CD4-positive, alpha-beta T cell treated with Interleukin-6 at 100 ng/mL for 8 hours (primary cell): Measurements from ENCODE around the gene HDAC4.
"Not testable (repeated sequence)": the region's sequence is repeated elsewhere in the genome, so short reads cannot be mapped to it uniquely, and the experiment has no call there.

Source experiments
- DNase-seq: peaks from one replicate; pipeline ENCODE4 v3.0.0-alpha.2; 2020; ENCODE audit warnings: mixed read lengths, low spot score

HDAC4 gene

DNA sequence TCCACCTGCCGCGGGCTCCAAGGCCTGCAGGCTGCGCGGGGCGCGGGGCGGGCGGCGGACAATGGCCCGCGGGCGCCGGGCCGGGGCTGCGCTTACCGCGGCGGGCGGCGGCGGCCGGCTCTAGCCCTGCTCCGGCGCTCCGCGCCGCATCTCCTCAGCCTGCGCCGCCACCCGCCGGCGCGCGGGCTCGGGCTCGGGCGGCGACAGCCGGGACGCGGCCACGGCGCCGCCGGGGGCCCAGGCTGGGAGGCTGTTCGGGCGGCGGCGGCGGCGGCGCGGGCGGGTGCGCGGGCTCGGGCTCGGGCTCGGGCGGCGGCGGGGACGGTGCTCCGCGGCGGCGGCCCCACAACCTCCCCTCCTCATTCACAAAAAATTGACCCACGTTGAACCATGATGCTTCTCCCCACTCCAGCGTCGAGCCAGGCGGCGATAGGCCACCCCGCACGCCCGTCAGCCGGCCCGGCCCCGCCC is at the start of gene HDAC4:
Gene HDAC4, minus strand, starts transcription at position 425 of the 471 bp plus-strand sequence. CDS start 48,321 bp downstream, outside the sequence.
- no peak for DNase-seq

DNA sequence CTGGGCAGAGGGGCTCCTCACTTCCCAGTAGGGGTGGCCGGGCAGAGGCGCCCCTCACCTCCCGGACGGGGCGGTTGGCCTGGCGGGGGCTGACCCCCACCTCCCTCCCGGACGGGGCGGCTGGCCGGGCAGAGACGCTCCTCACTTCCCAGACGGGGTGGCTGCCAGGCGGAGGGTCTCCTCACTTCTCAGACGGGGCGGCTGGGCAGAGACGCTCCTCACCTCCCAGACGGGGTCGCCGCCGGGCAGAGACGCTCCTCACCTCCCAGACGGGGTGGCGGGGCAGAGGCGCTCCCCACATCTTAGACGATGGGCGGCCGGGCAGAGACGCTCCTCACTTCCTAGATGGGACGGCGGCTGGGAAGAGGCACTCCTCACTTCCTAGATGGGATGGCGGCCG is 48.6 kb upstream of the HDAC4 start:
- not testable (repeated sequence) for DNase-seq

DNA sequence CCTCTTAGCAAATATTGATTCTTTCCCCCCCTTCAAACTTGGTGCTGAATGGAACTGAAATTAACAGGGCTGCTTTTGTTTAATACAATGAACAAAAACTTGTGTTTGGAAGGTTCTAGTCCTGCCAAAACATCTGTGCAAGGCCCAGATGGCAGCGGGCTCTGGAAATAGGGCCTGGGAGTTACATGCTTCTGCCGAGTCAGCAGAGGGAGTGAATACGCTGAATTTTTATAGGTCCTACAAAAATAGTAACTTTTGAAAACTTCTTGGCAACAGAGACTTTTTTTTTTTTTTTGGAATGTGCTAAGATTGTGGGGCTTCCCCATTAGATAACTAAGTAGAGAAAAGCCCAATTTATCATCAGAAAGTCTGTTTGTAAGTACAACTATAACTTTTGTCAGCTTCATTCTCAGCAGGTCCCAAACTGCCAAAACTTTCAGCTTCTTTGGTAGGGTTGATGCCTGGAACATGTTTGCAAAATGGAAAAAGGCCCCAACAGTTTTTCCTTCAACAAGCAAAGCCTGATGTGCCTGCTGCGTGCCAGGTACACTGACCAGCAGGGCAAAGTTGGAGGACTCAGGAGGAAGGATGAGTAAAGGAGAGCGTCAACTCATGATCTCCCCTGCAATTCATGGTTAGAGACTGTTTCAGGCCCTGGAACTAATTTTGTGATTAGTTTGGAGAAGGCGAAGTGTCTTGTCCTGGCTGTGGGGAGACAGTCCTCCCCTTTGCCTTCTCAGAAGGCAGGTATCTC is 45.1 kb upstream of the HDAC4 start:
- no peak for DNase-seq

DNA sequence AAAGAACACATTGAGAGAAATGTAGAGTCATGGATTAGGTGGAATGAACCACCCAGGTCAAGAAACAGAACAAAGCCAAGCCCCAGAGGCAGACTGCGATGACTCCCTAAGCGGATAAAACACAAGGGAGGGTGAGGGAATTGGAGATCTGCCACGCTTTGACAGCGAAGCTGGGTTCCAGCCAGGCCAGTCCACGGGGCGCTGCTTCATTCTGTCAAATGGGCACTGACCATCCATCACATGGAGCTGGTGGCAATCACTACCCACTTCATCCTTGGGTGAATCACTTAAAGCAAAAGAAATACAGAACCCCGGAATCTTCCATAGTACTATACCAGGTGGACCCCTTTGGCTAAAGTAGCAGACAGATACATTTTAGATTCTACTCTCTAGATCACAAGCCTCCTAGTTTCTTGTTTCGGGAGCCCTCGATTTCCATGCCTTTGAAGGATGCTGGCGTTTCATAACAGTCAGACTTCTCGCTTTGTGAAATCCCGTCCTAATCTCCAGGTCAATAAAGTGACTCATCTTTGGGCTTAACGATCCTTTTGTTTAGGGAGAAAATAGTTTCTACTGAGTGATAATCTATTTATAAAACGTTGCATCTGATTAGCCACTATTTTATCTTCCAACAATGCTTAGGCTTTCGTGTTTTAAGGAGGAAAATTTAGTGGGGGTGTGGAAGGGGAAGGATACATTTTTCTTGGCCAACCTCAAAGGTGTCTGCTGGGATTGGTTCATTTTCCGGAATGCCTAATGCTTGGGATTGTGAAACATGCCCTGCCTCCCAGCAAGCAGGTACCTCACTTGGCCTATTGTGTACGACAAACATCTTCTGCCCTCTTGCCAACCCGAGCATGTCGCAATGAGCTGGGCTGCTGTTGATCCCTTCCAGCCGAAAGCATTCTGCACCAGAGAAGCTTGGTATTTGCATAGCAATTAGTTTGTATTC is 44.1 kb upstream of the HDAC4 start:
- no peak for DNase-seq

DNA sequence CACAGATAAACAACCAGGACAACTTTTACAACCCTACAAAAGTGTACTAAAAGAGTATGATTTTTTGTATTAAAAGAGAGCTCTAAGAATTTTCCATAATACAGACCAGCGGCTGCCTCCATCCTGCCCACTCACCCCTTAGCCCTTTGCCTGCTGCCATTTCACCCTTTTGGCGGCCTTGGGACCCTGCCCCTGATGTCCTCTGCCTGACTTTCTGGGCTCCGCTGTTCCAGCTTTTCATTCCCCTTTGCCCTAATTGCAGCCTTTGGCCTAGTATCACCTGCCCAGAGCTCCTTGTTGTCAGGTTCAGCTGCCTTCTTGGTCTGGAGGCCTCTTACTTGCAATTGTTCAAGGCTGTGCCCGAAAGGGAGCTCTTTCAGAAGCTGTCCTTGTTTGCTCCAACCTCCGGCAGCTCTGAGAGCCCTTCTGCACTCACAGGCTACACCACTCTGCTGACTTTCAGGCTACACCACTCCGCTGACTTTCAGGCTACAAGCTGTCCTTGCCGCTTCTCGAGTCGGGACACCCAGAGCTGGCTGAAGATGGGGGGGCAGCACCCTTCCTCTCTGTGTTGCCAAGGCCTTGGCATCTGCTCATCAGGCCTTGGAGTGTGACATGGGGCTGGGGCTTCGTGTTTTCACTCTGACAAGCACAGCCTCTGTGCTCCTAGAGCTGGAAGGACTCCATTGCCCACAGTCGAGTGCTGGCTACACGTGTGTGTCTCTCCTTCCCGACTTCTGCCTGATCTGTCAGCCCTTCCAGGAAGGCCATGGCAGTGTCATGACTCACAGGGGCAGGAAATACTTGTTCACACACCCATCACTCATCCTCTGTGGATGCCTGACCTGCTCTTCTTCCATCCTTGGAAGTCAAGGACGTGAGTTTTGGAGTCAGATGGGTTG is 43.1 kb upstream of the HDAC4 start:
- no peak for DNase-seq

DNA sequence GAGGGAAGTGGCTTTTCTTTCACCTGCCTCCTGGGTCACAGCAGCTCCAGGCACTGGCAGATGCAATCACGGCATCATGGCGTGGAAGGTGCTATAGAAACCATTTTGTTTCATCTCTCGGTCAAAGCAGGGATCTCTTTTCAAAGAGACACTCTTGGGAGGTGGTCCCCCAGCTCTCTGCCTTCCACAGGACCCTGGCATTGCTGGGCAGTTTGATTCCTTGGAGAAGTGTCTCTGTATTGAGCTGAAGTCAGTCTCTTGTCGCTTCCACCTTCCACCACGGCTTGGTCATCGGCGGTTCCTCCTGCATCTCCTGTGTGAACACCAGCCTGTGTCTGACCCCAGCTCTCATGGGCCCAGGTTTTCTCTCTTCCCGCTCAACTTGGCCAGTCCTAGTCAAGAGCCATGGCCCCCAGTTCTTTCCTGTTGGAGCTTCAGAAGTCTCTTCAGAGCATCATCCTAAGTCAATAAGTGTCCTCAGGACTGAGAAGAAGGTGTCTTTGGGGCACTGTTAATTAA is 42.3 kb upstream of the HDAC4 start:
- no peak for DNase-seq

DNA sequence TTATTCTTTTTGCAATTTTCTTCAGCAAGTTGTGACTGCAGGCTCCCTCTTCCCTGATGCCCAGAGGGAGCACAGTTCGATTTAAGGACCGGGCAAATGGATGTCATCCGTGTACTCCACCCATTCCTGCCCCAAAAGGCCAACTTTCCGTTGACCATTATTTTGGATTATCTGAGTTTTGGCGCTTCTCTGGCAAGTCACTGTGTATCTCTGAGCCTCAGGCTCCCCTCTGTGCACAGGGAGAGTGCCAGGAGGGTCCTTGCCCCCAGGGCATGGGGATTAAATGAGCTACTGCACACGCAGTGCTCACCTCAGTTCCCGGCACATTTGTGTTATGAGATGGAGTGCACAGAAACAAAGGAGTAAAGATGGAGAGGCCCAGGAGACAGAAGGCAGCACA is 41.4 kb upstream of the HDAC4 start:
- no peak for DNase-seq

DNA sequence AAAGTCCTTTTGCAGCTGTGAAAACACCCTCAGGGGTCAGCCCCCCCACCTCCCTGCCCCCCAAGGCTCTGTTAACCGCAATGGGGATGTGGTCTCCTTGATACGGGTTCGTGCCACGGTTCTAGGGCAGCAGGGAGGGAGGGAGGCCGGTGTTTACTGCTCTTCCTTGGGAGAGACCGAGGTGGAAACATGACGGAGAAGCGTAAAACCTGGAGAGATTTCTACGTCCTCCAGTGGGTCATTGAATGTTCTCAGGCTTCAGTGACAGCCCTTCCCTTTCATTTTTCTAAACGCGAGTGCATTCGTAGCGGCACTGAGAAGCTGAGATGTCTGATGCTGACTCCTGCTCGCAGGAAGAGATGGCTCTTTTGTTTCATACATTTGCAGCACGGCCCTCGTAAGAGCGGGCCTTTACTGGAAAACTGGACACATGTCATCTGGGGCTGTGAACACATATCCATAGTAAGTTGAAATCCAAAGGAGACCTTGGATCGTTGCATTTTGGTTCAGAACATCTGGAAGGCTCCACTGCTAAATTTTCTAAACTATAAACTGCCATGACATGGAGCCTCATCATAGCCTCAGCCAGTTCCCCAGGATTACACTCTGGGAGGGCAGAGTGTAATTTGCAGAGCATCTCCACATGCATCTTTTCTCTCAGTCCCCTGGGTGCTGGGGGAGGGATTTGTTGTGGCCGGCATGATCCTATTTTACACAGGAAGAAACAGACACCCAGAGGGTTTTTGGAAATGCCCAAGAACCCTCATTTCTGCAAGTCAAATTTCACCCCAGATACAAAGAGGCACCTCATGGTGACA is 40.6 kb upstream of the HDAC4 start:
- DNase-seq: no peak

DNA sequence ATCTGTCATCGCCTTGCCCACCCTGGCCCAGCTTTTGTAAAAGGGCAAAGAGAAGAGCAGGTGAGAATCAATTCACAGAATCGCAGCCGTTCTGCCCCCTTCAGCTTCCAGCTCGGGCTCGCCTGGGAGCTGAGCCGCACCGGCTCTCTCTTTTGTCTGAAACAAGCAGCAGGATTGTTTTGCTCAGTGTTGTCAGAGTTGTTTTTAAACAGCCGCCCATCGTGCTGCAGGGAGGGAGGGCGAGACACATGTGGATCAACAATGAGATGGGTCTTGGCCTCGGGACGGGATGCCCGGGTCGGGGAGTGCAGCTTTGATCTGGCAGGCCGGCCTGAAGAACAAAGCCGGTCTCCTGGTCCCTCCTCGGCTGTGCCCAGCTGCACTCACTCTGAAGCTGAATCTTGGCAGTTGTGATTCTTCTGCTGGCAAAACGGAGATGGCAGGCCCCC is 39.7 kb upstream of the HDAC4 start:
- DNase-seq: no peak

DNA sequence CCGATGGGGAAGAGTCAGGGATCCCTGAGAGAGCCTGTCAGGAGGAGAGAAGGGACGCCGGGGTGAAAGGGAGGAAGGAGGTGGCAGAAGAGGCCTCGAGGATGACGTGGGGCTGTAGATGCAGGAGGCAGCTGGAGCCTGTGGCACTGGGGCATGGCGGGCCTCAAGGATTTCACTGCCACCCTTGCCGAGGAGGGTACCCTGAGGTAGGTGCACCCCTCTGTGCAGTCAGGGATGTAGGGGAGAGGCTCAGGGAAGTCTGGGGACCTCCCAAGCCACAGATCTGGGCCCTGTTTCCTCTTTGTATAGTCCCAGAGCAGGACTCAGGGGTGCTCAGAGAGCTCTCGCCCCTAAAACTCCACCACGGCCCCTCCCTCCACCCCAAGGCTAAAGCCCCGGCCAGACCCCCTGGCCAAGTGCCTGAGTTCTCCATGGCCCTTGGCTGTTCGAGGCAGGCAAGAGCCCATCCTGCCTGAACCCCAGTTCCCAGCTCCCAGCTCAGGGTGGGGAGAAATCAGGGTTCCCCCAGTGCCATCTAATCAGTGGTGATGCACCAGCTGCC is 39.0 kb upstream of the HDAC4 start:
- DNase-seq: no peak

DNA sequence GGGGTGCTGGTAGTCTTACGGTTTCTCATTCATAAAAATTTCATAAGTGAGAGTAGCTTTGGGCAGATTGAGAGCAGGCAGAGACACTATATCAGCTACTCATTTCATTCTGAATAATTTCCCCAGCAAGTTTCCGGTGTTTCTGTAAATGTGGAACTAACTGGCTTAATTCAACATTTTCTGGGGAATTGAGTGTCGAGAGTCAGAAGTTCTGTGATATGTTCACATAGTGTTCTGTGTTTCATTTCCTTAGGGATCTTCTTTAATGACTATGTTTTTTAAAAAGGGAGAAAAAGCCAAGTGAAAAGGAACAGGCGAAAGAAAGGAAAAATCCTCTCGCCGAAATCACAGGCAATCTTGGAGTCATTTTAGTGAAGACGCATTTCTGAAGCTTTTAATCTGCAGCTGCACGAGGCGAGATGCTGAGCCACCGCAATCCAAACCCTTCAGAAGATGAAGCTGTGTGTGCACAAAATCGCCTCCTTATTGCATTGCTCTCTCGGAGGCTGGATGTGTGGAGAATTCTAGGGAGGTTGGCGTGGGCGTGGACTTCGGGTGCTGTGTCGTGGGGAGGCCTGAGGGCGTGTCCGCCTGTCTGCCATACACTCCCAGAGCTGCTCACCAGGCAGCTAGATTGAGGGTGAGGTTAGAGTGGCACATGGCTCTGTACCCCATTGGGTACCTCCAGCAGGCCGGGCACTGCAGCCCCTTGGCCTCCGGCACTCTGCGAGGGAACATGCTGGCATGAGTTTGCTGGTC is 38.4 kb upstream of the HDAC4 start:
- no peak for DNase-seq

DNA sequence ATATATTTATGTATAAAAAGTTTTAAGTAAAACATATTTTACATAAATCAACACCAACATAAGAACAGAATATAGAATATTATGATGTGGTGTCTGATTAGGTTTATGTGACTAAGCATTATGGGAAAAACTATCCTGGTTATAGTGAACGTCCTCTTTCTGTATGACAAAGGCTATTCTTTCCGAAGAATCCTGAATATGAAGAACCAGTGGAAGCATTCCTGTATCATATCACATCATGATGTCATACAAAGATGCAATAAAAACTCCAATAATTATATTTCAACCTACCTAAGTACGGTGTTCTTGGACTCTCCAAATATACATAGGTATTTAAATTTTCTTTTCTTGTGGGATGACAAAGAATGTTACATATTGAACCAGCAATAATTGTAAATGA is 37.5 kb upstream of the HDAC4 start:
- no peak for DNase-seq

DNA sequence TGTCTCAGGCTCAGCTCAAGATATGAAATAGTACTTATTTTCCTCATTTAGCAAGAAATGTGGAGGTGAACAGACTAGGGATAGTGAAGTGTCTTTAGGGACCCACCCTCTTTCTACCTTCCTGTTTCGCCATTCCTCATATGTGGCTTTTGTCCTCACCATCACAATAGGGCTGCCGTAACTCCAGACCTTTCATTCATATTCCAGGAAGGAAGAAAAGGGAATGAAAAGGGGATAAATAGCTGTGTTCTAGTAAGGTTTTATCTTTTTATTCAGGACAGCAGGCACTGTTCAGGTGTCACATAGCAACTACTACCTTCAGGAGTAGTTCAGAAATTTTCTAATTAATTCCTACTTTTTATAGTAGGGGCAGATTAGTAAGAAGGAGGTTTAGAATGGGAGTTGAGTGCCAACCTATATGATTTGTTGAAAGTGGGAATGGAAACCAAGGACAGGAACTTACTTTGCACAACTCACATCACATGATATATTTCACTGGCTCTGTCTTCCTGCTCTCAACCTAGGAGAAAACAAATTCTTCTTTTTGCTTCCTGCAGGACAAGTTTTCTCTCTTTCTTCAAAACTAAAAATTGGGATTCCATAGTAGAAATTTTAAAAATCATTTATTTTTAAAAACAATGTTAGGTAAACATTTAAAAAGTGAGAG is 36.0 kb upstream of the HDAC4 start:
- DNase-seq: no peak

DNA sequence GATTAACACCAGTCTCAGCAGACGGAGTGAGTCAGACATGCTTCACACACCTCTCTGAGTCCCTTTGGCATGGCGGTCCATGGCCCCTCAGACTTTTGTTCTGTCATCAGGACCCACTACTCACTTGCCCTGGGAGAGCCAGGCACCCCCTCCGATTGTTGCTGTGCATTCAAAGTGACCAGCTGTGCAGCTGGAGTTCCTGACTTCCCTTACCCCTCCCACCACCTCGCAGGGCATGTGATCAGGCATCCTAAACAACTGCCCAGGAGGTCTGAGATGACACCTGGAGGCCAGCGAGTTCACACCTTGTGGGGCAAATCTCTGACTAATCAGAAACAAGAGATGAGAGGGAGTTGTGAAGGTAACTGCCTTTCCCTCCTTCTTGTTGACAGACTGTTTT is 35.3 kb upstream of the HDAC4 start:
- no peak for DNase-seq

DNA sequence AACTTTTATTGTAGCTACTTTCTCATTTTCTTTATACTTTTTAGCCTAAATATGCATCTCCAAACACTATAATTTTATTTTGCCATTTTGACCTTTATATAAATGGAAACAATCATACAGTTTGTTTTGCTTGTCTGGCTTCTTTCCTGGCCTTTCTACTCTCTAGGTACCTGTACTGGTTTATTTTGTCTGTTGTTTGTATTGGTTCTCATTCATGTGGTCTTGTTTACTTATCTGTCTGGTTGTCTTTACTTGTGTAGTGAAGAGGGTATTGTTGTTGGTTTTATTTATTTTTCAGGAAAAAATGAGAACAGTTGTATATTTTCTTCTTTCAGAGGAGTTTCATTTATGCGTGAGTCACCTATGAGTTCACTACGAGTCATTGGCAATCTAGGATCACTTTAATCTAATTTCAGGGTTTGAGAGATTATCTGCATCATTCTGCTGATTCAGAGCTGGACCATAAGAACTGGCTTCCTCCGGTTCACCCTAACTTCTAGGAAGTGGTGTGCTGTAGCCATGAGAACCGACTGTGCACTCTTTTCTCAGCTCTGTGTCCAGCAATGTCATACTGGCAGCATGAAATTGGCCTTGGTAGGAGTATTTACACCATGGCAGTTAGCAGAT is 33.1 kb upstream of the HDAC4 start:
- DNase-seq: no peak

DNA sequence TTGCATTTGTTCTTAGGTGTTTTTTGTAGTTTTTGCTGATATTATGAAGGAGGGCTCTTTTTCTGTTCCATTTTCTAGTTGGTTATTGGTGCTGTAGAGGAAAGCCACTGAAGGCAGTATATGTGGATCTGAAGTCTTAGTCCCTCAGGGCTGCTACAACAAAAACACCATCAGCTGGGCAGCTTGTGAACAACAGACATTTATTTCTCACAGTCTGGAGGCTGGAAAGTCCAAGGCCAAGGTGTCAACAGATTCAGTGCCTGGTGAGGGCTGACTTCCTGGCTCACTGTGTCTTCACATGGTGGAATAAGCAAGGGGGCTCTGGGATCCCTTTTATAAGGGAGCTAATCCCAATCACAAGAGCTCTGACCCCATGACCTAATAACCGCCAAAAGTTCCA is 31.4 kb upstream of the HDAC4 start:
- DNase-seq: no peak

DNA sequence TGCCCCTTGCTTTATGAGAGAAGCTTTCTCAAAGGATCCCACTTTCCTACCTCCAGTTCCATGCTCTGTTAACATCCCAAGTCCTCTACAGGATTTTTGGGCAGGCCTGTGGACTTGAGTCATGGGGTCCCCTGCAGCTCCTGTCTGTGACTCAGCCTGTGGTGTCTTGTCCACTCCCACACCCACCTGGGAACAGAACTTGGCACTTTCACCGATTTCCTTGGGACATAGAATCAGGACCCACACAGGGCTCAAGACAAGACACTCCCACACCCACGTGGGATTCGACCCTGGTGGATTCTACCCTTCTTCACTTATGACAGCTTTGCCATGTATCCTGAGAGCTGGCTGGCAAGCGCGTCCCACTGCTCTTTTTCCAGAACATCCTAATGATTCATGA is 30.7 kb upstream of the HDAC4 start:
- DNase-seq: no peak

DNA sequence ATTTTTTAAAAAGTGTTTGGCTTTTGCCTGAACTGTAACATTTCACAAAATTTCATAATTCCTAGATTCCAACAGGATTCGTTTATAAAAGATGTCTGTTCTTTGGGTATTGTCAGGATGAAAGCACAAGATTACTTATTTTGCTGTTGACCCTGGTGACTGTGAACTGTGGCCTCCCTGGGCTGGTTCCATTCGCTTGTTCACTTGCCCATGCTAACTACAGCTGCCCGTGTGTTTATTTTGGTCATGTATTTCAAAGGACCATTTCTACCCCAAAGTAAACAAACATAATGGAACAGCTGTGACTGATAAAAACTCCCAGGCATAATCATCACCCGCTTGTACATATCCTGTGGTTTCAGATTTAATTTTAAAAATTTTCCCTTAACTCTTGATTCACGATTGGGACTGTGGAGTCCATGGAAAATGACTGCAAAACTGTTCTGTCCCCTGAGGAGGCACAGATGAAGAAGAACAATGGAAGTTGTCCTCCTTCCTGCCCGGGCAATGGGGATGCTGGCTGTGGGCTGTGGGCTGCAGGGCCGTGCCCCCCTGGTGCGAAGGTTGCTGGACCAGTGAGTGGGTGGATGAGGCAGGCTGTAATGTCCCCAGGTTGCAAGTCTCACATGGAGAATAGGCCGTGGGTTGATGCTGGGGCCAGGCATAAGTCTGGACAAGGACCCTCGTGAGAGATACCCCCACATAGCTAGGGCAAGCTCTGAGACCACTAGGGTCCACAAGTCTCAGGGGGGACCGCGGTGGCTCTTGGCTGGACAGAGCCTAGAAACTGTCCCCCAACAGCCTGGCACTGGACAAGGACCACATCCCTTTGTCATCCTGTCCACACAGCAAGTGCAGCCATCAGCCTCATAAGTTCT is 28.9 kb upstream of the HDAC4 start:
- no peak for DNase-seq
